Measurements from ENCODE around the gene TMUB1. TPM values are rescaled to one million over a fixed set of nuclear protein-coding genes. Genes with fewer than 3 reads are reported as not detected.

TMUB1 gene
- total and polyA plus RNA-seq, 9 of the 15 experiments (the other 6 are each of a cell fraction or from before 2014, with no cell fraction given): 0.14 to 241 (median 74.1) TPM

- TF ChIP-seq RCOR1 (IDR thresholded peaks at IDR 0.05; ENCODE audit: borderline replicate concordance in 1 of 2, low read depth in 2 of 2, low read length in 2 of 2): 0 out of 4 replicates have a peak, but pooled peaks of 1 of the 2 experiments have one; percentile 5
- no peak for TF ChIP-seq MECOM (CRISPR knock-in tag; IDR thresholded peaks at IDR 0.05)
- TF ChIP-seq ATF1 (CRISPR knock-in tag; IDR thresholded peaks at IDR 0.05): no peak
- TF ChIP-seq ATF1 (tag; IDR thresholded peaks at IDR 0.05): no peak
- TF ChIP-seq, protein P1, sequence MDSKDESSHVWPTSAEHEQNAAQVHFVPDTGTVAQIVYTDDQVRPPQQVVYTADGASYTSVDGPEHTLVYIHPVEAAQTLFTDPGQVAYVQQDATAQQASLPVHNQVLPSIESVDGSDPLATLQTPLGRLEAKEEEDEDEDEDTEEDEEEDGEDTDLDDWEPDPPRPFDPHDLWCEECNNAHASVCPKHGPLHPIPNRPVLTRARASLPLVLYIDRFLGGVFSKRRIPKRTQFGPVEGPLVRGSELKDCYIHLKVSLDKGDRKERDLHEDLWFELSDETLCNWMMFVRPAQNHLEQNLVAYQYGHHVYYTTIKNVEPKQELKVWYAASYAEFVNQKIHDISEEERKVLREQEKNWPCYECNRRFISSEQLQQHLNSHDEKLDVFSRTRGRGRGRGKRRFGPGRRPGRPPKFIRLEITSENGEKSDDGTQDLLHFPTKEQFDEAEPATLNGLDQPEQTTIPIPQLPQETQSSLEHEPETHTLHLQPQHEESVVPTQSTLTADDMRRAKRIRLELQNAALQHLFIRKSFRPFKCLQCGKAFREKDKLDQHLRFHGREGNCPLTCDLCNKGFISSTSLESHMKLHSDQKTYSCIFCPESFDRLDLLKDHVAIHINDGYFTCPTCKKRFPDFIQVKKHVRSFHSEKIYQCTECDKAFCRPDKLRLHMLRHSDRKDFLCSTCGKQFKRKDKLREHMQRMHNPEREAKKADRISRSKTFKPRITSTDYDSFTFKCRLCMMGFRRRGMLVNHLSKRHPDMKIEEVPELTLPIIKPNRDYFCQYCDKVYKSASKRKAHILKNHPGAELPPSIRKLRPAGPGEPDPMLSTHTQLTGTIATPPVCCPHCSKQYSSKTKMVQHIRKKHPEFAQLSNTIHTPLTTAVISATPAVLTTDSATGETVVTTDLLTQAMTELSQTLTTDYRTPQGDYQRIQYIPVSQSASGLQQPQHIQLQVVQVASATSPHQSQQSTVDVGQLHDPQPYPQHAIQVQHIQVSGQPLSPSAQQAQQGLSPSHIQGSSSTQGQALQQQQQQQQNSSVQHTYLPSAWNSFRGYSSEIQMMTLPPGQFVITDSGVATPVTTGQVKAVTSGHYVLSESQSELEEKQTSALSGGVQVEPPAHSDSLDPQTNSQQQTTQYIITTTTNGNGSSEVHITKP (IDR thresholded peaks at IDR 0.05; ENCODE audit: partially characterized antibody): no peak
- TF ChIP-seq SRSF9 (IDR thresholded peaks at IDR 0.05; ENCODE audit: borderline replicate concordance, low read depth, low read length): no peak
- no peak for TF ChIP-seq NUFIP1 (IDR thresholded peaks at IDR 0.05; ENCODE audit: partially characterized antibody)
- no peak for TF ChIP-seq U2AF2 (optimal IDR thresholded peaks at IDR 0.05; ENCODE audit: low read depth, low read length)
- peak in 1 of 2 experiments; percentile 73; a peak in 1 of 4 replicates for TF ChIP-seq ARNT (IDR thresholded peaks at IDR 0.05)
- TF ChIP-seq TGIF2 (CRISPR knock-in tag; IDR thresholded peaks at IDR 0.05): no peak
- no peak for TF ChIP-seq ZNF175 (CRISPR knock-in tag; IDR thresholded peaks at IDR 0.05; ENCODE audit: low read depth)
- no peak; the same call in 1 of the 2 replicates for TF ChIP-seq FOXP1 (CRISPR knock-in tag; IDR thresholded peaks at IDR 0.05)
- peak; percentile 25; the same call in 1 of the 2 replicates for TF ChIP-seq MTA3 (IDR thresholded peaks at IDR 0.05; ENCODE audit: borderline replicate concordance)
- TF ChIP-seq NFIC (IDR thresholded peaks at IDR 0.05): no peak
- no peak for TF ChIP-seq MED1 (CRISPR knock-in tag; IDR thresholded peaks at IDR 0.05; ENCODE audit: borderline replicate concordance)
- TF ChIP-seq CUX1 (CRISPR knock-in tag; IDR thresholded peaks at IDR 0.05): no peak
- no peak; the same call in 1 of the 2 replicates for TF ChIP-seq CREM (IDR thresholded peaks at IDR 0.05; ENCODE audit: low read depth)
Measured at GRCh38 chr7:151082141-151083070, 887 bp downstream of the TMUB1 start (continued).

Measured in K562 (cell line).